Suprapubic skin (tissue), 4 donors: ENCODE measurements around the gene RTKN.

ENCODE experiments used
- POLR2A ChIP-seq, 2 donors: fragments of 450-650 bp; IDR thresholded peaks; one replicate each; pipeline ENCODE4 v1.6.1; 2017; ENCODE audit warnings: antibody characterized with exemption in 2 of 2, mild to moderate bottlenecking in 2 of 2, moderate library complexity in 2 of 2
- POLR2AphosphoS5 ChIP-seq, 3 donors: sonication (generic); formaldehyde crosslinking; IDR thresholded peaks; one replicate each; pipeline ENCODE4 v1.6.1; 2017; ENCODE audit warnings: antibody characterized with exemption in 3 of 3
- TF ChIP-seq, protein P1 (sequence below), 2 donors: fragments of 200-600 bp in 1 of 2; fragments of 450-650 bp in 1 of 2; sonication (generic) in 1 of 2; IDR thresholded peaks; one replicate each; pipeline ENCODE4 v1.5.1; 2016 to 2019; ENCODE audit warnings: antibody characterized with exemption in 2 of 2, mild to moderate bottlenecking in 1 of 2, moderate library complexity in 1 of 2

DNA sequence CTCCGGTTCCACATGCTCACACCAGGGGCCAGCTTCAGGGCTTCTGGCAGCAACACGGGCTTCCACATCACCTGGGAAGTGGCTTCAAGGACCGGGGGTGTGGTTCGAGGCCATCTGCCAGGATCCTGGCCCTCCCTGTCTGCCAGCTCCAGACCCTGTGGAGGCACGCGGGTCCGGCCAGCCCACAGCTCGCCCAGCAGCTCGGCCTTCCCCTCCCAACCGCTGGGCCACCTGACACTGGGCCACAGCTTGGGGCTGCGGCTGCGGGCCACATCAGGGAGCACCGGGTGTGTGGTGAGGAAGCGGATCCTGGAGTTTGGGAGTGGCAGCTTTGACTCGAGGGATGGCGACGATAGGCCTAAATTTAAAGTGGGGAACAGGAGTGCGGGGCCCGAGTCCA is 27.3 kb downstream of the RTKN start:
- TF ChIP-seq, protein P1, sequence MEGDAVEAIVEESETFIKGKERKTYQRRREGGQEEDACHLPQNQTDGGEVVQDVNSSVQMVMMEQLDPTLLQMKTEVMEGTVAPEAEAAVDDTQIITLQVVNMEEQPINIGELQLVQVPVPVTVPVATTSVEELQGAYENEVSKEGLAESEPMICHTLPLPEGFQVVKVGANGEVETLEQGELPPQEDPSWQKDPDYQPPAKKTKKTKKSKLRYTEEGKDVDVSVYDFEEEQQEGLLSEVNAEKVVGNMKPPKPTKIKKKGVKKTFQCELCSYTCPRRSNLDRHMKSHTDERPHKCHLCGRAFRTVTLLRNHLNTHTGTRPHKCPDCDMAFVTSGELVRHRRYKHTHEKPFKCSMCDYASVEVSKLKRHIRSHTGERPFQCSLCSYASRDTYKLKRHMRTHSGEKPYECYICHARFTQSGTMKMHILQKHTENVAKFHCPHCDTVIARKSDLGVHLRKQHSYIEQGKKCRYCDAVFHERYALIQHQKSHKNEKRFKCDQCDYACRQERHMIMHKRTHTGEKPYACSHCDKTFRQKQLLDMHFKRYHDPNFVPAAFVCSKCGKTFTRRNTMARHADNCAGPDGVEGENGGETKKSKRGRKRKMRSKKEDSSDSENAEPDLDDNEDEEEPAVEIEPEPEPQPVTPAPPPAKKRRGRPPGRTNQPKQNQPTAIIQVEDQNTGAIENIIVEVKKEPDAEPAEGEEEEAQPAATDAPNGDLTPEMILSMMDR (IDR thresholded peaks at IDR 0.05): no peak
- TF ChIP-seq POLR2A (IDR thresholded peaks at IDR 0.05): no peak
- no peak for TF ChIP-seq POLR2AphosphoS5 (IDR thresholded peaks at IDR 0.05)
